HTERT RPE-1 (cell line): ENCODE data around the gene PLEKHG4B.

Experiments used
- in situ Hi-C: fragments of 300-500 bp; cut with MboI; formaldehyde crosslinking; loops from 4 replicates; pipeline ENCODE4 v1.14.3; 2020; ENCODE audit warnings: low sequenced_read_pairs

Gene PLEKHG4B

DNA sequence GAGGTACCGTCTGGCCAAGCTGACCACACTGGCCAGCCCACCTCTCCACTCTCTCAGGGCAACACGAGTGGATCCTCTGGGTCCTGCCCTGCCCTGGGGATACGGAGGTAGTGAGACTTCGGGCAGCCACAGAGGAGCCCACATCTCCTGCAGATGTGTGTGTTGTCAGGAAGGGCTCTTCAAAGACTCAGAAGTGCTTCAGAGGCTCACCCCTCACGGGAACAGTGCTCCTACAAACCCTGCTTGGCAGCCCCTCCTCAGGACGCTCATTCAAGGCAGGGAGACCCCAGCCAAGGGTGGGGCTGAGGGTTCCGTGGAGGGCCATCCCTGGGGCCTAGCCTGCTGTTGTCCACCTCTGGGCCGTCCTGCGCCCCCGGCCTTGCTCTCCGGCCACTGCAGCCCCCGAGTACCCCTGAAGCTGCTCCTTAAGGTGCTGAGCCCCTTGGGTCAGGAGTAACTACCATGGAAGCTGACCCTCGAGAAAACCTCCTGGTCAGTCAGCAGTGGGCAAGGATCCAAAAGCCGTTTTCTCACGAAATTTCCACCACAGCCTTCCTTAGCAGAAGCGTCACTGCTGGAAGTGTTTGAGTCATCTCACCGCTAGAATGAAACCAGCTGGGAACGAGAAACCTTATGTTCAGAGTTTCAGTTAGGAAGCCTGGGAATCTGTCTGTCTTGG, 76.2 kb downstream of the PLEKHG4B start:
- in situ Hi-C loops = no loop called here

- in situ Hi-C loops = no loop called here
Observed at GRCh38 chr5:169071-169727, 77.2 kb downstream of the PLEKHG4B start.

- in situ Hi-C loops = no loop called here
Observed at GRCh38 chr5:169728-170094, 77.7 kb downstream of the PLEKHG4B start.

GRCh38 chr5:170971-171800, 79.2 kb downstream of the PLEKHG4B start:
- in situ Hi-C loops = no loop called here

DNA sequence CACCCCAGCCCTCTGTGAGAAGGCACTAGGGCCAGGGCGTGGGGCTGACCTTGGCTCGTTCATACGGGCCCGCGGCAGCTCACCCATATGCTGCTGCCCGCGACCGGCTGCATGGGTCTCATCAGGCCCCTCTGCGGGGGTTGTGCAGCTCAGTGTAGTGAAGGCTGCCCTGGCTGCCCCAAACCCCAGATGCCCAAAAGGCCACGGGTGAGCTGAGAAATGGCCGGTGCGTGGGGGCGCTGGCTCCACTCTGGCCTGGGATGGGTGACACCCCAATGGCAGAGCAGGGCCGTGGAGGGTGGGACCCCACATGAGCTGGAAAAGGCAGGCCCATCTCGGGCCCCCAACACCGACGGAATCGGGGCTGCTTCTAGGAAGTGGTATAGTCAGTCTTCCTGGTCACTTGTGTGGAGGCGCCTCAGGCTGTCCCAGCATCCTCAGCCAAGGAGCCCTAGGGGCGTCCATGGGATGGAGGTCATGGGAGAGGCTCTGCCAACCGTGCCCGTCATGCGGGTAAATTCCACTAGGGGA, 79.9 kb downstream of the PLEKHG4B start:
- in situ Hi-C loops = no loop called here

DNA sequence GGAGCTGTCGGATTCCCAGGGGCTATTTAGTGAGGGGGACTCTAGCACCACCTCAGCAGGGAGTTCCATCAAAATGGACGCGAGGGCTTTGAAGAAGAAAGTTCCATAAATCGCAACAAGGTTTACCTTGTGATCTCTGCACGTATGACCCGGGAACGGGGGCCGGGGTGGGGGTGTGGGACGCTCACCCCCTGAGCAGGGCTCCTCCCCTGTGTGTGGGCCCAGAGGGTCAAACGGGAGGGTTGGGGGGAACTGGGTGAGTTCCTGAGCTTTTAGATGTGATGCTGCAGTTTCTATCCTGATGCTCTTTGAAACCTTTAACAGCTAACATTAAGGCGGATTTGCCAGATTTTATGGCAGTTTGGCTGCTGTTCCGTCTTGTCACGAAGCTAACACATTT, 80.5 kb downstream of the PLEKHG4B start:
- in situ Hi-C loops = no loop called here

- in situ Hi-C loops = no loop called here
Observed at GRCh38 chr5:172841-173251, 80.9 kb downstream of the PLEKHG4B start.

GRCh38 chr5:173392-174290, 81.7 kb downstream of the PLEKHG4B start:
- in situ Hi-C loops = no loop called here

GRCh38 chr5:174291-174600, 82.3 kb downstream of the PLEKHG4B start:
- in situ Hi-C loops = no loop called here

GRCh38 chr5:174876-175465, 83.0 kb downstream of the PLEKHG4B start:
- in situ Hi-C loops = no loop called here

DNA sequence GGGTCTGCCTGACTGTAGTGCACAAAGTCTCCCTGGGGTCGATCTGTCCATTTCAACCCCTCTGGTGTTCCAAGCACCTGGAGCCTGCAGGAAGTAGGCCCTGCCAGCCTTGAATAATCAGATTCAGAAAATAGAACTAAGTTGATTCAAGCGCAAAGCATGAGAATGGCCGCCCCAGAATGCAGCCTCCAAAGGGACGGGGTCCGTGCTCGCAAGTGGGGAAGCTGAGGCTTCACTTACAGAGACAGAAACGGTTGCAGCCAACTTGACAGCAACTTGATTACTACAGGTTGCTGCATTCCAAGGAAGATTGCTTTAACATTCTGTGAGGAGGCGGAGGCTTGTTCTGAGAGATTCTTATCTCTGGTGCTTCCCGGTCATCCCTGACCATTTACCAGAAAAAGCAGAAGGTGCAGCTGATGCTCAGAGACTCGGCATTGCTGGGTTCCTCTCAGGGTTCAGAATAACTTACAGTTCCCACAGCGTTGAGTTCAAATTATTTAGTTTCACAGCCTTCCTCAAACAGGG, 84.4 kb downstream of the PLEKHG4B start:
- in situ Hi-C loops = no loop called here

GRCh38 chr5:178110-178509, 86.1 kb downstream of the PLEKHG4B start:
- in situ Hi-C loops = no loop called here

GRCh38 chr5:179401-179800, 87.4 kb downstream of the PLEKHG4B start:
- in situ Hi-C loops = no loop called here

GRCh38 chr5:180286-180918, 88.4 kb downstream of the PLEKHG4B start:
- in situ Hi-C loops = no loop called here

DNA sequence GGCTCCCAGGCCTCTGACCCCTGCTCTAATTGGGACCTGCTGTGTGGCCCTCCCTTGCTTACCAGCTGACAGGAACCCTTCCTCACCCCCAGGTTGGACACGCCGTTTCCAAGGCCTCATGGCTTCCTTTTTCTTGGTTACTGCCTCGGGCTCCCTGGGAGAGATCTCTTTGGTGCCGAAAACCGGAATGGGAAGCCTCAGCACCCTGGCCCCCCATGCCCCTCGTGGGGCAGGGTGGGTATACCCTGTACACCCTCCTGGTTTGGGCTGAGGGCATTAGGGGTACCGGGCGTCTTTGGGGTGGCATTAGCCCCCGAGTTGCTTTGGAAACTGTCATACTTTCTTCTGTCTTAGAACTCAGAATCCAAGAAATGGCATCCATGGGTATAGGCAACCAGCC, 89.2 kb downstream of the PLEKHG4B start:
- in situ Hi-C loops = no loop called here

DNA sequence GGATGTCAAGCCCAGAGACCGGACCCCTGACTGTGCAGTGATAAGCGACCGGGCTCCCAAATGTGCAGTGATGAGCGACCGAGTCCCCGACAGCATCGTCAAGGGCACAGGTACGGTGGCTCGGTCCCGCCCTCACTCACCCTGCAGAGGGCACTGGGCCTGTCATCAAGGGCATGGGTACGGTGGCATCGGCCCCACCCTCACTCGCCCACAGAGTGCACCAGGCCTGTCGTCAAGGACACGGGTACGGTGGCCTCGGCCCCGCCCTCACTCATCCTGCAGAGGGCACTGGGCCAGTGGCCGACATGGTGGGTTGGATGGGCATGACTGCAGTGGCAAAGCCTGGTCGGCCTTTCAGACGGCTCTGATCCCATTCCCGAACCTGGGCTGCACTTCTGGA, 89.6 kb downstream of the PLEKHG4B start:
- in situ Hi-C loops = no loop called here

DNA sequence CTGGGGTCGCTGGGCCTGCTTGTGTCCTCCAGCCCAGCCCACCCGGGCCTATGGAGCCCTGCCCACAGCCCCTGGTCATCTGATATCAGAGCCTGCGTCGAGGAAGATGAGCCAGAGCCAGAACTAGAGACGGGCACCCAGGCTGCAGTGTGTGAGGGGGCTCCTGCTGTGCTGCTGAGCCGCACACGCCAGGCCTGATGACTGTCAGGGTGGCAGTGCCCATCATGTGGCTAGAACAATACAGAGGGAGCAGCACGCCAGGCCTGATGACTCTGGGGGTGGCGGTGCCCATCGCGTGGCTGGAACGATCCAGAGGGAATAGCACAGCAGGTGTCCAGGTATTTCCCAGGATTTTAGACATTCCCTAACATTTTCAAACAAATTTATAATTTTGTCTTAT, 90.2 kb downstream of the PLEKHG4B start:
- in situ Hi-C loops = no loop called here

GRCh38 chr5:184471-184870, 92.5 kb downstream of the PLEKHG4B start:
- in situ Hi-C loops = no loop called here

- in situ Hi-C loops = no loop called here
Observed at GRCh38 chr5:185095-186070, 93.4 kb downstream of the PLEKHG4B start.
